GM19023 (cell line): ENCODE measurements around the gene MAML2.
A peak's percentile ranks its signal among the peaks of the same experiment; 100 is the strongest.
"Not testable (repeated sequence)": the region's sequence is repeated elsewhere in the genome, so short reads cannot be mapped to it uniquely, and the experiment has no call there.

ENCODE experiments used
- ATAC-seq: cut with Tn5 transposase; IDR thresholded peaks from one replicate; pipeline ENCODE4 v1.9.1; 2021; ENCODE audit warnings: mild to moderate bottlenecking, moderate library complexity; ENCODE audit not compliant: unreplicated experiment

MAML2 gene

GRCh38 chr11:96193745-96194443, 149.1 kb downstream of the MAML2 start:
- no peak for ATAC-seq

- ATAC-seq = no peak
Measured at GRCh38 chr11:96191752-96192151, 151.2 kb downstream of the MAML2 start.

GRCh38 chr11:96189351-96189750, 153.6 kb downstream of the MAML2 start:
- no peak for ATAC-seq

GRCh38 chr11:96188243-96189006, 154.6 kb downstream of the MAML2 start:
- ATAC-seq = peak; percentile 38

- ATAC-seq = no peak
Measured at GRCh38 chr11:96187822-96188221, 155.2 kb downstream of the MAML2 start.

GRCh38 chr11:96186806-96187205, 156.2 kb downstream of the MAML2 start:
- ATAC-seq = no peak

GRCh38 chr11:96185220-96185768, 157.7 kb downstream of the MAML2 start:
- peak; percentile 72 for ATAC-seq

- not testable (repeated sequence) for ATAC-seq
Measured at GRCh38 chr11:96180937-96181336, 162.1 kb downstream of the MAML2 start.

GRCh38 chr11:96180341-96180740, 162.7 kb downstream of the MAML2 start:
- no peak for ATAC-seq

- ATAC-seq = no peak
Measured at GRCh38 chr11:96179905-96180304, 163.1 kb downstream of the MAML2 start.

- ATAC-seq = no peak
Measured at GRCh38 chr11:96178887-96179279, 164.1 kb downstream of the MAML2 start.

GRCh38 chr11:96178049-96178886, 164.7 kb downstream of the MAML2 start:
- no peak for ATAC-seq

- no peak for ATAC-seq
Measured at GRCh38 chr11:96177146-96177545, 165.8 kb downstream of the MAML2 start.

GRCh38 chr11:96173906-96174305, 169.1 kb downstream of the MAML2 start:
- no peak for ATAC-seq

GRCh38 chr11:96173422-96173821, 169.6 kb downstream of the MAML2 start:
- ATAC-seq = no peak

GRCh38 chr11:96172604-96173003, 170.4 kb downstream of the MAML2 start:
- ATAC-seq = no peak

GRCh38 chr11:96169250-96169649, 173.7 kb downstream of the MAML2 start:
- ATAC-seq = no peak

- ATAC-seq = no peak
Measured at GRCh38 chr11:96168623-96169022, 174.4 kb downstream of the MAML2 start.

- no peak for ATAC-seq
Measured at GRCh38 chr11:96167787-96168186, 175.2 kb downstream of the MAML2 start.

- ATAC-seq = no peak
Measured at GRCh38 chr11:96167203-96167758, 175.7 kb downstream of the MAML2 start.
